A549 (cell line): Measurements from ENCODE around the gene TUBD1.
"Not testable (repeated sequence)": the region's sequence is repeated elsewhere in the genome, so short reads cannot be mapped to it uniquely, and the experiment has no call there.

ENCODE experiments used
- FOSL2 ChIP-seq, 2 experiments: fragments of 450-650 bp in 1 of 2; fragments of >200 bp in 1 of 2; sonication (Bioruptor Twin) in 1 of 2; formaldehyde crosslinking; IDR thresholded peaks; 2 replicates each; pipeline versions ENCODE4 v1.5.0 to v1.6.1; 2016 to 2020; ENCODE audit warnings: mild to moderate bottlenecking in 1 of 2, moderate library complexity in 1 of 2
- POLR2A ChIP-seq: IDR thresholded peaks from 2 replicates; pipeline ENCODE4 v1.6.1; 2012; ENCODE audit warnings: mild to moderate bottlenecking, low read length
- ZFP36 ChIP-seq: fragments of 450-650 bp; IDR thresholded peaks from 2 replicates; pipeline ENCODE4 v1.6.1; 2014; ENCODE audit warnings: borderline replicate concordance; ENCODE audit not compliant: partially characterized antibody
- TF ChIP-seq, protein P1 (sequence below): fragments of >200 bp; sonication (Bioruptor Twin); formaldehyde crosslinking; IDR thresholded peaks from 3 replicates; pipeline ENCODE4 v1.5.1; 2016

- not testable (repeated sequence) for TF ChIP-seq FOSL2 (IDR thresholded peaks at IDR 0.05); FOSL2 (CRISPR knock-in tag; IDR thresholded peaks at IDR 0.05); POLR2A; ZFP36
- TF ChIP-seq, protein P1, sequence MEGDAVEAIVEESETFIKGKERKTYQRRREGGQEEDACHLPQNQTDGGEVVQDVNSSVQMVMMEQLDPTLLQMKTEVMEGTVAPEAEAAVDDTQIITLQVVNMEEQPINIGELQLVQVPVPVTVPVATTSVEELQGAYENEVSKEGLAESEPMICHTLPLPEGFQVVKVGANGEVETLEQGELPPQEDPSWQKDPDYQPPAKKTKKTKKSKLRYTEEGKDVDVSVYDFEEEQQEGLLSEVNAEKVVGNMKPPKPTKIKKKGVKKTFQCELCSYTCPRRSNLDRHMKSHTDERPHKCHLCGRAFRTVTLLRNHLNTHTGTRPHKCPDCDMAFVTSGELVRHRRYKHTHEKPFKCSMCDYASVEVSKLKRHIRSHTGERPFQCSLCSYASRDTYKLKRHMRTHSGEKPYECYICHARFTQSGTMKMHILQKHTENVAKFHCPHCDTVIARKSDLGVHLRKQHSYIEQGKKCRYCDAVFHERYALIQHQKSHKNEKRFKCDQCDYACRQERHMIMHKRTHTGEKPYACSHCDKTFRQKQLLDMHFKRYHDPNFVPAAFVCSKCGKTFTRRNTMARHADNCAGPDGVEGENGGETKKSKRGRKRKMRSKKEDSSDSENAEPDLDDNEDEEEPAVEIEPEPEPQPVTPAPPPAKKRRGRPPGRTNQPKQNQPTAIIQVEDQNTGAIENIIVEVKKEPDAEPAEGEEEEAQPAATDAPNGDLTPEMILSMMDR, result not testable (repeated sequence)
Observed at GRCh38 chr17:59853919-59854729, 38.6 kb downstream of the TUBD1 start.
